KMS-11 (cell line): Measurements from ENCODE around the gene PRDM16.

Experiments
- H2AFZ ChIP-seq: fragments of 200-600 bp; sonication (generic); 2 replicates; pipeline ENCODE4 v1.6.1; 2016; ENCODE audit warnings: antibody characterized with exemption, mixed run types, low read depth
- H3K27ac ChIP-seq: fragments of 200-600 bp; sonication (generic); 2 replicates; pipeline ENCODE4 v1.6.1; 2016; ENCODE audit warnings: mild to moderate bottlenecking, mixed run types
- H3K27me3 ChIP-seq: fragments of 200-600 bp; sonication (generic); 2 replicates; pipeline ENCODE4 v1.6.1; 2017; ENCODE audit warnings: mild to moderate bottlenecking, low read depth, mixed run types, moderate library complexity; ENCODE audit not compliant: insufficient read depth
- H3K36me3 ChIP-seq: fragments of 200-600 bp; sonication (generic); 2 replicates; pipeline ENCODE4 v1.6.1; 2017; ENCODE audit warnings: mild to moderate bottlenecking, mixed run types; ENCODE audit not compliant: insufficient read depth
- H3K4me1 ChIP-seq: fragments of 200-600 bp; sonication (generic); 2 replicates; pipeline ENCODE4 v1.6.1; 2016; ENCODE audit warnings: mild to moderate bottlenecking, low read depth, mixed run types; ENCODE audit not compliant: poor library complexity, severe bottlenecking
- H3K4me2 ChIP-seq: fragments of 200-600 bp; sonication (generic); 2 replicates; pipeline ENCODE4 v1.7.0; 2016; ENCODE audit warnings: mild to moderate bottlenecking, mixed run types
- H3K4me3 ChIP-seq: fragments of 200-600 bp; sonication (generic); IDR thresholded peaks from 2 replicates; pipeline ENCODE4 v1.6.1; 2017; ENCODE audit warnings: low read depth, low read length, mixed read lengths; ENCODE audit not compliant: insufficient read depth
- H3K79me2 ChIP-seq: fragments of 200-600 bp; sonication (generic); 2 replicates; pipeline ENCODE4 v1.6.1; 2016; ENCODE audit warnings: low read depth, mixed run types; ENCODE audit not compliant: insufficient read depth
- H3K9ac ChIP-seq: fragments of 200-600 bp; sonication (generic); 2 replicates; pipeline ENCODE4 v1.6.1; 2016; ENCODE audit warnings: mild to moderate bottlenecking, mixed run types
- H4K20me1 ChIP-seq: fragments of 200-600 bp; sonication (generic); 2 replicates; pipeline ENCODE4 v1.6.1; 2016; ENCODE audit warnings: mild to moderate bottlenecking, mixed run types; ENCODE audit not compliant: insufficient read depth
- CTCF ChIP-seq: fragments of 200-600 bp; sonication (generic); conservative IDR thresholded peaks from 2 replicates; pipeline ENCODE4 v1.6.1; 2017; ENCODE audit warnings: low read depth, mild to moderate bottlenecking, antibody characterized with exemption, low read length, moderate library complexity, mixed read lengths

The PRDM16 gene

DNA sequence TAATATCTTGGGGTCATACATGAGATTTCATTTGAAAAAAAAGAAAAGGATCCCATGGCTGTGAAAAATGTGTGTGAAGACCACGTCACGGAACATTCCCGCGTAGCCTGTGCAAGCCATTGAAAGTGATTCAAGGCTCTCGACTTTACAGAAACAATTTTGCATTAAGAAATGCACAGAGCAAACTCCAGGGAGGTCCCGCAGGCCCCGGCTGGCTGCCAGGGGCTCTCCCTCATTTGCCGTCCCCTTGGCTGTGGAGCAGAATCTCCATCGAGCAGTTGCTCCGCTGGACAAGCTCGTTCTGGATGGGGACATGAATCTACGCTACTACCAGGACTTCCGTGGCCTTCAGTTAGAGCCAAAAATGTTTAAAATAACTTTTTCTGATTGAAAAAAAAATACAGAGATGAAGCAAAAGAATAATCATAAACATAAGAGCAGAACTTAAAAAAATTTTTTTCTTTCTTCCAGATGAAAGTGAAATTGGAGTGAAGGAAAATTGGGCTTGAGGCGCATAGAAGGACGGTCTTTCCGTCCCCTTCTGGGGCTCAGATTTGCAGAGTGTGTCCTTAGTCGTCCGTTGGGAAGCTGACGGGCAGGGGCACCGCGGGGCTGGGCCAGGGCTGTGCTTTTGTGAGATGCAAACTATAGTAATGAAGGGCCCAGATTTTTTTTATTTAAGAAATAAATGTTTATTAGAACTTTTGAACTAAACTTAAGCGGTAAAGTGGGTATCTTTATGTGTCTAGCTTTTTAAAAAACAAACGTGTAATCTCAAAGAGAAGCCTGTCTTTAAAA is 317.4 kb downstream of the PRDM16 start:
- H3K27ac ChIP-seq: no peak overlapping the region
- TF ChIP-seq CTCF: no peak
- H3K4me1 ChIP-seq: no peaks in the 10 kb centered on the region

DNA sequence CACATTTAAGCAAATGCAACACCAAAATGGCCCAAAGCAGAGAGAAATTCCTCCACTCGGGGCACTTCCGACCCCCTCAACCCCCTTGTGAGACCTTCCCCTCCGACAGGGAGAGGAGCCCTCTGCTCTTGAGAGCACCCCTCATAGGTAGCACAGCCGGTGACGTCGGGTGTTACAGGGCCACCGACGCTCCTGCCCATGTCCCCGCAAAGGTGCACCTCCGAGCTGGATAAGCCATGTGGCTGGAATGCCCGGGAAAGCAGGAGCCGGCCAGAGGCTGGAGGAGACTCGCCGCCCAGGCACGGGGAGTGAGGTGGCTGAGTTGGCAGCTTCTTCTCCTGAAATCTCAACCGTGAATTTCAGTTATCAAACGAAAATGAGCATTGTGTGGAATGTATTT is 318.4 kb downstream of the PRDM16 start:
- Histone ChIP-seq H2AFZ (no peak overlapping the region), H3K79me2 (no peaks in the 10 kb centered on the region), H3K4me2 (no peak overlapping the region), H3K27me3 (peaks cover 75% of the 10 kb centered on the region), H3K4me3 (no peak overlapping the region), H3K27ac (no peak overlapping the region), H3K9ac (no peak overlapping the region), H3K4me1 (no peaks in the 10 kb centered on the region), H3K36me3 (no peaks in the 10 kb centered on the region), H4K20me1 (no peaks in the 10 kb centered on the region)
- TF ChIP-seq CTCF: no peak

More for the DNA sequence above, 317.4 kb downstream of the PRDM16 start:
- Histone ChIP-seq H3K79me2 (no peaks in the 10 kb centered on the region), H3K36me3 (no peaks in the 10 kb centered on the region), H2AFZ (no peak overlapping the region), H3K4me3 (no peak overlapping the region), H3K4me2 (no peak overlapping the region), H3K9ac (no peak overlapping the region), H4K20me1 (no peaks in the 10 kb centered on the region), H3K27me3 (peaks cover 65% of the 10 kb centered on the region)

DNA sequence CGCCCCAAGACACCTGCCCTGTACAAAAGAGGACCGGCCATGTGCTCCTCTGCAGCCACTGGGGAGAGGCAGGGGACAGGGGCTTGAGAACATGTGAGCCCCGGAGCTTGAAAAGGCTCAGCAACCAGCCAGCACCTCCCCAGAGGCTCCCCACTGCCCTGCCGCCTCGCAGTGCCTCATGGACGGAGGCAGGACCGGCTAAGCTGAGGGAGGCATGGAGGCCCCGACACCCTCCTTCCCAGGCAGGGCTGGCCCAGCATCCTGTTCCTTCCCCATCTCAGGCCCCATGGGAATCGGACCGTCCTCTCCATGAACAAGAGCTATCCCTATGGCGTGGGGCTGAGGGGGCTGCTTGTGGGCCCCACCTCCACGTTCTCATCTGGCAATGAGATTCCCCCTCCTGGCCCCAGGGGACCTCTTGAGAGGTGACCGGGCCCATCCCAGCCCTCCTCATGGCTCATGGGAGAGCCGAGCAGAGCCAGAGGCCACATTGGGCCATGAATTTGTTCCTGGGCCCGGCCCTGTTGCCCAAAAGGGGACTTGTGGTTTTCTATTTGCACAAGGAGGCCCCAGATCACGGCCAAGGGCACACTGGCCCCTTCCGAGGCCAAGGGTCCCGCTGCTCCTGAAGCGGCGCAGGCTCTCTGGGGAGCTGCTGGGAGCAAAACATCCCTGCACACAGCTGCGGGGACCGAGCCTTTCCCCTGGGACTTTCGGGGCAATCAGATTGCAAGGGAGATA is 320.3 kb downstream of the PRDM16 start:
- no peak overlapping the region for H3K9ac ChIP-seq
- no peak overlapping the region for H2AFZ ChIP-seq
- no peak overlapping the region for H3K4me3 ChIP-seq
- no peak overlapping the region for H3K27ac ChIP-seq
- H3K36me3 ChIP-seq: no peaks in the 10 kb centered on the region
- H3K4me2 ChIP-seq: no peak overlapping the region
- H3K4me1 ChIP-seq: no peaks in the 10 kb centered on the region
- no peaks in the 10 kb centered on the region for H3K79me2 ChIP-seq
- no peak for TF ChIP-seq CTCF
- H3K27me3 ChIP-seq: peaks cover 93% of the 10 kb centered on the region
- H4K20me1 ChIP-seq: no peaks in the 10 kb centered on the region

- H3K27me3 ChIP-seq: peaks cover 93% of the 10 kb centered on the region
- no peak overlapping the region for H3K4me3 ChIP-seq
- no peaks in the 10 kb centered on the region for H3K79me2 ChIP-seq
- H4K20me1 ChIP-seq: no peaks in the 10 kb centered on the region
- H3K4me2 ChIP-seq: no peak overlapping the region
- H3K27ac ChIP-seq: no peak overlapping the region
- no peak overlapping the region for H3K9ac ChIP-seq
- no peaks in the 10 kb centered on the region for H3K36me3 ChIP-seq
- TF ChIP-seq CTCF: no peak
- H3K4me1 ChIP-seq: no peaks in the 10 kb centered on the region
- no peak overlapping the region for H2AFZ ChIP-seq
Observed at GRCh38 chr1:3390291-3390690, 321.3 kb downstream of the PRDM16 start.
